Stomach (tissue), 4 donors: Measurements from ENCODE around the gene SYS1.

ENCODE experiments used
- CTCF ChIP-seq, 7 experiments: fragments of 450-650 bp in 4 of 7; fragments of 200-600 bp in 3 of 7; sonication (generic) in 3 of 7; IDR thresholded peaks; one replicate each; pipeline ENCODE4 v1.5.1; 2016 to 2019; ENCODE audit warnings: antibody characterized with exemption in 7 of 7, control low read depth in 2 of 7, mild to moderate bottlenecking in 1 of 7
- POLR2A ChIP-seq, 4 donors: fragments of 450-650 bp; IDR thresholded peaks; one replicate each; pipeline ENCODE4 v1.6.1; 2016; ENCODE audit warnings: antibody characterized with exemption in 4 of 4, control low read depth in 2 of 4, mild to moderate bottlenecking in 1 of 4, moderate library complexity in 1 of 4

GRCh38 chr20:45361793-45362192 lies 1.2 kb upstream of the SYS1 start:
- TF ChIP-seq CTCF (IDR thresholded peaks at IDR 0.05): no peak
- TF ChIP-seq POLR2A (IDR thresholded peaks at IDR 0.05): no peak
